ENCODE data around the gene RGS7. TPM values are rescaled to one million over a fixed set of nuclear protein-coding genes. Genes with fewer than 3 reads are reported as not detected.

RGS7 gene
- polyA plus RNA-seq, 1 donor from 2014 or later = 24.2 TPM

DNA sequence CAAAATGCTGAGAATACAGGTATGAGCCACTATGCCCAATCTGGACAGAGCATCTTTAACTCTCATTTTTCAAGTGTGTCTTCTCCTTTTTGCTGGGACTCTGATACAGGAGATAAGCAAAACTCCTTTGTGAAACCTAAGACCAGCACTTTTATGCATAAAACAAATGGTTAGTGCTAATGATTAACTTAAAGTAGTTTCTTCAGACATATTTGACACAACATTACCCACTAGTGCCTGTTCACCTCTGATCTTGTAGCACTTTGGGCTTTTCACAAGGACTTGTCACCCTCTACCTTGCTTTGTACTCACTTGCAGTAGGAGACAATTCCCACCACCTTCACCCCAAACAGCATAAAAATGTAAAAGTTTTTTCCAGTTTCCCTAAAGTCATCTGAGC lies 216.3 kb downstream of the RGS7 start:
- Histone ChIP-seq H3K4me3 (ENCODE audit: low read length) (no peak overlapping the region), H3K79me2 (replicated peaks; ENCODE audit: insufficient read depth, low read length) (no peaks in the 10 kb centered on the region), H3K27ac (ENCODE audit: low read length) (no peak overlapping the region), H3K36me3 (ENCODE audit: insufficient read depth, low read length) (no peaks in the 10 kb centered on the region), H3K4me2 (ENCODE audit: low read length) (no peak overlapping the region), H3K9me3 (ENCODE audit: low read length) (no peaks in the 10 kb centered on the region), H3K9me2 (ENCODE audit: insufficient read depth, low read length) (no peaks in the 10 kb centered on the region), H3K9ac (ENCODE audit: low read length) (no peak overlapping the region), H3K27me3 (ENCODE audit: insufficient read depth, low read depth, low read length) (no peaks in the 10 kb centered on the region), H2AFZ (ENCODE audit: low read depth, low read length) (no peak overlapping the region), H4K20me1 (ENCODE audit: insufficient read depth) (no peaks in the 10 kb centered on the region), H3F3A (ENCODE audit: insufficient read depth, low read length, poor library complexity, severe bottlenecking) (no peaks in the 10 kb centered on the region)
- TF ChIP-seq SMC3 (conservative IDR thresholded peaks at IDR 0.05; ENCODE audit: poor library complexity) (no peak), EZH2 (IDR thresholded peaks at IDR 0.05; ENCODE audit: borderline replicate concordance, insufficient read depth, low read length, poor library complexity, severe bottlenecking) (no peak), EP300 (conservative IDR thresholded peaks at IDR 0.05; ENCODE audit: poor library complexity, severe bottlenecking) (no peak), RAD21 (conservative IDR thresholded peaks at IDR 0.05) (no peak), POLR2AphosphoS5 (IDR thresholded peaks at IDR 0.05) (no peak), TAF1 (IDR thresholded peaks at IDR 0.05; ENCODE audit: low read depth) (no peak), MXI1 (conservative IDR thresholded peaks at IDR 0.05; ENCODE audit: poor library complexity, severe bottlenecking) (no peak)
- TF ChIP-seq, protein P1, sequence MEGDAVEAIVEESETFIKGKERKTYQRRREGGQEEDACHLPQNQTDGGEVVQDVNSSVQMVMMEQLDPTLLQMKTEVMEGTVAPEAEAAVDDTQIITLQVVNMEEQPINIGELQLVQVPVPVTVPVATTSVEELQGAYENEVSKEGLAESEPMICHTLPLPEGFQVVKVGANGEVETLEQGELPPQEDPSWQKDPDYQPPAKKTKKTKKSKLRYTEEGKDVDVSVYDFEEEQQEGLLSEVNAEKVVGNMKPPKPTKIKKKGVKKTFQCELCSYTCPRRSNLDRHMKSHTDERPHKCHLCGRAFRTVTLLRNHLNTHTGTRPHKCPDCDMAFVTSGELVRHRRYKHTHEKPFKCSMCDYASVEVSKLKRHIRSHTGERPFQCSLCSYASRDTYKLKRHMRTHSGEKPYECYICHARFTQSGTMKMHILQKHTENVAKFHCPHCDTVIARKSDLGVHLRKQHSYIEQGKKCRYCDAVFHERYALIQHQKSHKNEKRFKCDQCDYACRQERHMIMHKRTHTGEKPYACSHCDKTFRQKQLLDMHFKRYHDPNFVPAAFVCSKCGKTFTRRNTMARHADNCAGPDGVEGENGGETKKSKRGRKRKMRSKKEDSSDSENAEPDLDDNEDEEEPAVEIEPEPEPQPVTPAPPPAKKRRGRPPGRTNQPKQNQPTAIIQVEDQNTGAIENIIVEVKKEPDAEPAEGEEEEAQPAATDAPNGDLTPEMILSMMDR (IDR thresholded peaks at IDR 0.05; ENCODE audit: poor library complexity, severe bottlenecking) = no peak
- TF ChIP-seq, protein P2, sequence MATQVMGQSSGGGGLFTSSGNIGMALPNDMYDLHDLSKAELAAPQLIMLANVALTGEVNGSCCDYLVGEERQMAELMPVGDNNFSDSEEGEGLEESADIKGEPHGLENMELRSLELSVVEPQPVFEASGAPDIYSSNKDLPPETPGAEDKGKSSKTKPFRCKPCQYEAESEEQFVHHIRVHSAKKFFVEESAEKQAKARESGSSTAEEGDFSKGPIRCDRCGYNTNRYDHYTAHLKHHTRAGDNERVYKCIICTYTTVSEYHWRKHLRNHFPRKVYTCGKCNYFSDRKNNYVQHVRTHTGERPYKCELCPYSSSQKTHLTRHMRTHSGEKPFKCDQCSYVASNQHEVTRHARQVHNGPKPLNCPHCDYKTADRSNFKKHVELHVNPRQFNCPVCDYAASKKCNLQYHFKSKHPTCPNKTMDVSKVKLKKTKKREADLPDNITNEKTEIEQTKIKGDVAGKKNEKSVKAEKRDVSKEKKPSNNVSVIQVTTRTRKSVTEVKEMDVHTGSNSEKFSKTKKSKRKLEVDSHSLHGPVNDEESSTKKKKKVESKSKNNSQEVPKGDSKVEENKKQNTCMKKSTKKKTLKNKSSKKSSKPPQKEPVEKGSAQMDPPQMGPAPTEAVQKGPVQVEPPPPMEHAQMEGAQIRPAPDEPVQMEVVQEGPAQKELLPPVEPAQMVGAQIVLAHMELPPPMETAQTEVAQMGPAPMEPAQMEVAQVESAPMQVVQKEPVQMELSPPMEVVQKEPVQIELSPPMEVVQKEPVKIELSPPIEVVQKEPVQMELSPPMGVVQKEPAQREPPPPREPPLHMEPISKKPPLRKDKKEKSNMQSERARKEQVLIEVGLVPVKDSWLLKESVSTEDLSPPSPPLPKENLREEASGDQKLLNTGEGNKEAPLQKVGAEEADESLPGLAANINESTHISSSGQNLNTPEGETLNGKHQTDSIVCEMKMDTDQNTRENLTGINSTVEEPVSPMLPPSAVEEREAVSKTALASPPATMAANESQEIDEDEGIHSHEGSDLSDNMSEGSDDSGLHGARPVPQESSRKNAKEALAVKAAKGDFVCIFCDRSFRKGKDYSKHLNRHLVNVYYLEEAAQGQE (IDR thresholded peaks at IDR 0.05; ENCODE audit: borderline replicate concordance) = no peak

DNA sequence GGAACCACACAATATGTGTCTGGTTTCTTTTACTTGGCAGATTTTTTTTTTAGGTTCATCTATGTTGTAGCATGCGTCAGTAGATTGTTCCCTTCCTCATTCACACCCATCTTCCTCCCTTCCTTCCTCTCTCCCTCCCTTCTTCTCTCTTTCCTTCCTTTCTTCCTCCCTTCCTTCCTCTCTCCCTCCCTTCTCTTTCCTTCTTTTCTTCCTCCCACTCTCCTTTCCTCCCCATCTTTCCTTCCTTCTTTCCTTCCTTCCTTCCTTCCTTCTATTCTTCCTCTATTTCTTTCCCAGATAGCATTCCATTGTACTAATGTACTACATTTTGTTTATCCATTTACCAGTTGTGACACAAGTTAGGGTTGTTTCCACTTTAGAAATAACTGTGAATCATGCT lies 218.0 kb downstream of the RGS7 start:
- Histone ChIP-seq H3K4me2 (ENCODE audit: low read length) (no peak overlapping the region), H3K9me3 (ENCODE audit: low read length) (no peaks in the 10 kb centered on the region), H3K36me3 (ENCODE audit: insufficient read depth, low read length) (no peaks in the 10 kb centered on the region), H3K4me3 (ENCODE audit: low read length) (no peak overlapping the region), H4K20me1 (ENCODE audit: insufficient read depth) (no peaks in the 10 kb centered on the region), H3K27ac (ENCODE audit: low read length) (no peak overlapping the region), H3F3A (ENCODE audit: insufficient read depth, low read length, poor library complexity, severe bottlenecking) (no peaks in the 10 kb centered on the region), H3K27me3 (ENCODE audit: insufficient read depth, low read depth, low read length) (no peaks in the 10 kb centered on the region), H3K79me2 (replicated peaks; ENCODE audit: insufficient read depth, low read length) (no peaks in the 10 kb centered on the region), H3K9me2 (ENCODE audit: insufficient read depth, low read length) (no peaks in the 10 kb centered on the region), H3K9ac (ENCODE audit: low read length) (no peak overlapping the region), H2AFZ (ENCODE audit: low read depth, low read length) (no peak overlapping the region)
- TF ChIP-seq RAD21 (conservative IDR thresholded peaks at IDR 0.05) = no peak
- TF ChIP-seq, protein P2 (IDR thresholded peaks at IDR 0.05; ENCODE audit: borderline replicate concordance) = no peak
- no peak for TF ChIP-seq MXI1 (conservative IDR thresholded peaks at IDR 0.05; ENCODE audit: poor library complexity, severe bottlenecking)
- TF ChIP-seq TAF1 (IDR thresholded peaks at IDR 0.05; ENCODE audit: low read depth) = no peak
- TF ChIP-seq EZH2 (IDR thresholded peaks at IDR 0.05; ENCODE audit: borderline replicate concordance, insufficient read depth, low read length, poor library complexity, severe bottlenecking) = no peak
- TF ChIP-seq SMC3 (conservative IDR thresholded peaks at IDR 0.05; ENCODE audit: poor library complexity) = no peak
- no peak for TF ChIP-seq EP300 (conservative IDR thresholded peaks at IDR 0.05; ENCODE audit: poor library complexity, severe bottlenecking)
